NCI-H146 treated with DMSO at 0.1 percent for 48 hours (cell line): ENCODE measurements around the gene LRRFIP1.
A peak's percentile ranks its signal among the peaks of the same experiment; 100 is the strongest.
"Not testable (repeated sequence)": the region's sequence is repeated elsewhere in the genome, so short reads cannot be mapped to it uniquely, and the experiment has no call there.

Source experiments
- DNase-seq: peaks from one replicate; lab custom pipeline; 2025; ENCODE audit not compliant: unreplicated experiment; lab: John Stamatoyannopoulos, UW

The LRRFIP1 gene

DNA sequence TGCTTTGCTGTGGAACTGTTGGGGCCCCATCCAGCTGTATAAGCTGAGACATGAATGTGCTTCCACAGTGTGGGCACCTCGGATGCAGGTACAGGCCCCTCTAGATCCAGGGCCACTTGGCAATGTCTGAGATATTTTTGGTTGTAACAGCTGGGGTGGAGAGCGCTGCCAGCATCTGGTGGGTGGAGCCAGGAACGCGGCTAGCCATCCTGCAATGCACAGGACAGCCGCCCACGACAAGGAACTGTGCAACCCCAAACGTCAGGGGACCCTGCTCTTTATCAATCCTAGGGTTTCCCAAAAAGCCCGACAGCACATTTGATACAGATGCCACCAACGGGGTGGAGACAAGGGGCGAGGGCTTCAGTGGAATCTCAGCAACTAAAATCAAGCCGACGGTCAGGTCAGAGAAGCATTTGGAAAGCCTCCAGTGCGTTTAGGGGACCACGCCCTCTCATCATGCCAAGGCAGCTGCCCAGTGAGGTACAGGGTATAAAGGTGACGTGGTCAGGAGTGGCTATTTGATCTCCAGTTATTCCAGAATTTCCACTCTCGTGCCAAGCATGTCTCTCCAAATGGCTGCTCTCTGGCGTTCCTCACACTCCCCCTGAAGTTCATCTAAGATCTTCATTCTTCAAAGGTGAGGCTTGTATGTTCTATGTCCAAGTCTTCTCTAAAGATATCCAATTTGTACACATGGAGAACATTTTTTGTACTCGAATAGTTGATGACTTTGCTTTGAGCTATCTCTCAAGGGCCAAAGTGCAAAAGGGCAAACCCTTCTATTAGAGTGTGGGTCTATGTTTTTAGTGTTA is 55.7 kb downstream of the LRRFIP1 start:
- DNase-seq: no peak

DNA sequence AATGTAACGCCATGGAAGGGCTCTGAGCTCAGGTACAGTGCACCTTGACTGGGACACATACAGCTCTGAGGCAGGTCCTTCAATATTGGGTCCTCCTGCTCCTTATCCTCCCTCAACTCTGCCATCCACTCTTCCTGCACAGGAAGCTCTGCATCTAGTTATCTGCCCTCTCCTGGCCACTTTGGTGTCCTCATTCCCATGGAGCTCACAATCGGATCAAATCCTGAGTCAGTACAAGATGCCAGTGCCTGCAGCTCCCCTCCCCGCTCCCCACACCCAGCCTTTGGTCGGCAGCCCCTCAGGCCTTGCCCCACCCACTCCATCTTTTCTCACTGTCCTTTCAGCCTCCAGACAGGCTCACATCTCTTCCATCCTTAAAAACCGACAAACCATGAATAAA is 58.0 kb downstream of the LRRFIP1 start:
- no peak for DNase-seq

DNA sequence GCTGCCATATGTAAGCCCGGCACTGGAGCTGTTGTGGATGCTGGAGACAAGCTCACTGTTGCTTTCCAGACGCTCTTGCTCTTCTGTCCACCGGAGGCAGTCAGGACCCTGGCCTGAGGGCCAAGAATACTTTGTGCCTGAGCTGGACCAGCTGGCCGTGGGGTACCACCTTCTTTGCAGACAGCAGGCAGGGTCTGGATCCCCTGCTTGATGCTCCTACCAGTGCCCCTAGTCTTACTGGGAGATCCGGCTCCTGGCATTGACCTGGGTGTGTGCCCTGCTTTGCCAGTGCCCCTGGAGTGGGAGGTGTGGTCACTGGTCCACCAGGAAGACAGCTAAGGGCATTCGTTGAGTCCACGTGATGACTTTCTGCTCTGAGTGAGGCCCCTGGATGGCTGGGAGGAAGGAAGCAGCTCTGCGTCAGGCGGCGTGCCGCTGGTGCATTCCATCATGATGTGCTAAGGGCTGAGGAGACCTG is 59.3 kb downstream of the LRRFIP1 start:
- no peak for DNase-seq

GRCh38 chr2:237688081-237688480 is 60.7 kb downstream of the LRRFIP1 start:
- no peak for DNase-seq

DNA sequence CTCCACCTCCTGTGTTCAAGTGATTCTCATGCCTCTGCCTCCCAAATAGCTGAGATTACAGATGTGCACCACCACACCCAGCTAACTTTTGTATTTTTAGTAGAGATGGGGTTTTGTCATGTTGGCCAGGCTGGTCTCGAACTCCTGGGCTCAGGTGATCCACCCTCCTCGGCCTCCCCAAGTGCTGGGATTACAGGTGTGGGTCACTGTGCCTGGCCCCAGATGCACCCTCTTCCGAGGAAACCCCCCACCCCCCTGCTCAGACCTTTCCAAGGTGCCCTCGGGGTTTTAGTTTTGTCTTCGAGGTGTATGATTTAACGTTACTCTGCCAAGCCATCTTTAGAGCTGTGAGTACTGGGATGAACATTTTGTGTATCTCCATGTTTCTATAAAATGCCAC is 61.2 kb downstream of the LRRFIP1 start:
- not testable (repeated sequence) for DNase-seq

DNA sequence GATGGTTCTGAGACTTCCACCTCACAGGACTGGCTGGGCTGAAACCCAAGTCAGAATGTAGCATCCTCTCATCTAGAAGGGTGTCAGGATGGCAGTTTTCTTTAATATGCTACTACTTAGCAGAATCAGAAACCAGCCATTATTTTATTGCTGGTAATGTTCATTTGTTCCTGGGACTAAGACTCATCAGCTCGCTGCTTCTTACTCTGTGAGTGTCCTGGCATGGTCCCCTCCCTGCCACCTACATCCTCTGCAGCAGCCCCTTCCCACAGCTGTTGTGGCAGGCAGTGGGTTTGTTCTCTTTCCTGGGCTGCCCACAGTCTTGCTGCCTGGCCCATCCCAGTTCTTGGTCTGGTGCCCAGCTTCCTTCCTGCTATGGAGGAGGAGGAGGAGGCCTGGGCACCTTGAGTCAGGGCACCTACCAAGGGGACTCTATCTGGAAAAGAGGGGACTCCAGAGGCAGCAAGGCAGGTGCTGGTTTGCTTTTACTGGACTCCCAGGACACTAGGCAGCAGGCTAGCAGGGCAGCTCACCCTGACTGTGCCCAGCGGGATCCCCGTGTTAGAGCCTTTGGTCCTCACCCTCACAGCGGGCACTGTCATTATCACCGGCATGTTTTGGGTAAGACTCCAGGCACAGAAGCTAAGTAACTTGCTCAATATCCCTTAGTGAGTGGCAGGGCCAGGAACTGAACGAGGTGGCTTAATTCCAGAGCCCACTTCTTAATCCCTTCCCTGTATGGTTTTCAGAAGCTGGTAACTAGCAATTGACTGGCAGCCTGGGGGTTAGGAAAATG is 62.1 kb downstream of the LRRFIP1 start:
- no peak for DNase-seq

DNA sequence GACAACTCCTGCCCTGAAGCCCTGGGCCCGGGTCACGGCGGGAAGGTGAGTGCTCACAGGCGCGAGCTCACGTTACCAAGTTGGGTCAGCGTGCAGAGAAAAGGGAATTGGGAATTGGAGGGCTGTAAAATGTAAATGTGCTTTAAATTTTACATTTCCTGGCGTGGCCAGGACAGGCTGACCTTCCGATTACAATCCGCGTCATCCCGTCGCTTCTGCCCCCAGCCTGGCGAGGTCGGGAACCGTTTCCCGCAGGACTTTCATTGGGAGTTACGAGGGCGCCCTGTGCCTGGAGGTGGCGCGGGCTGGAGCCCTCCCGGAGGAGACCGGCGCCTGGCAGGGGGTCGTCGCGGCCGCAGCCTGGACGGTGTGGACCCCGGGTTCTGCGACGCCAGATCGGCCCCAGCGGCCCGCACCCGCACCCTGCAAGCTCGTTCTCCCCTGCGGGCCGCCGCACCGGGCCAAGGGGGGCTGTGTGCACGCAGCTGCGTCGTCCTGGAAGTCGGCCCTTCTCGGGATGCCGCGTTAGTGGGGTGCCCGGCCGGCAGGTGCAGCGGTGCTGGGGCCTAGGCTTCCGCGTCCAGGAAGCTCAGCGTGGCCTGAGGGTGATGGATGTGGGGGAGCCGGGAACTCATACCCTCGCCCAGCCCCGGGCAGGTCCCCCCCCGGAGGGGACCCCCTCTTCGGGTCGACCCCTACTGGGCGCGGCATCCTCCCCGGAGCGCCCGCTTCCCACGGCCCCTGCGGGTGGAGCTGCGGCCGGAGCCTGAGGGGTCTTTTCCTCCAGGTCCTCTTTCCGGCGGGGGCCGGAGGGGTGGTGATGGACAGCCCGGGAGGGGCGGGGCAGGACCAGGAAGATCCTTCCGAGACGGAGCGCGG is 63.9 kb downstream of the LRRFIP1 start:
- peak; percentile 66 for DNase-seq

DNA sequence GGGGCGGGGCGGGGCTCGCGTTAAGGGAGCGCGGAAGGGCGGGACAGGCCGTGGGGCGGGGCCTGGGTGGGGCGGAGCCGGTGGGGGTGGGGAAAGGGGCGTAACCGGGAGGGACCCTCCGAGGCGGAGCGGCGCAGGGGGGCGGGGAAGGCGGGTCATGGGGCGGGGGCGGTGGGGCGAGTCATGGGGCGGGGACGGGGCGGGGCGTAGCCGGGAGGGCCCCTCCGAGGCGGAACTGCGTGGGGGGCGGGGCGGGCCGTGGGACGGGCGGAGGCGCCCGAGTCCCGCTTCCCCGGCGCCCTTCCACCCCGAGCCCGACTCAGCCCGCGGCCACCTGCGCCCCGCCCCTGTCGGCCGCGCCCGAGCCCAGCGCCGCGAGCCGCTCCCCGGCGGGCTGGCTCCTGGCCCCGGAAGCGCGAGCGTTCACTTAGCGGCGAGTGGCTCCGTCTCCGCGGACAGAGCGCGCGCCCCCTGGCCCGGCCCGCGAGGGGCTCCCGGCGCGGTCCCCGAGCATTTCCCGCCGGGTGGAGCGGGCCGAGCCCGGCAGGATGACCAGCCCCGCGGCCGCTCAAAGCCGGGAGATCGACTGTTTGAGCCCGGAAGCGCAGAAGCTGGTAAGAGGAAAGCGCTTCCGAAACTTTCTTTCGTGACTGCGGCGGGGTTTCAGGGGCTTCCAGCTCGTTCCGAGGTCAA is 64.7 kb downstream of the LRRFIP1 start:
- peak; percentile 88 for DNase-seq

- DNase-seq: no peak
These were observed 65.4 kb downstream of the LRRFIP1 start for GRCh38 chr2:237692601-237693290.

DNA sequence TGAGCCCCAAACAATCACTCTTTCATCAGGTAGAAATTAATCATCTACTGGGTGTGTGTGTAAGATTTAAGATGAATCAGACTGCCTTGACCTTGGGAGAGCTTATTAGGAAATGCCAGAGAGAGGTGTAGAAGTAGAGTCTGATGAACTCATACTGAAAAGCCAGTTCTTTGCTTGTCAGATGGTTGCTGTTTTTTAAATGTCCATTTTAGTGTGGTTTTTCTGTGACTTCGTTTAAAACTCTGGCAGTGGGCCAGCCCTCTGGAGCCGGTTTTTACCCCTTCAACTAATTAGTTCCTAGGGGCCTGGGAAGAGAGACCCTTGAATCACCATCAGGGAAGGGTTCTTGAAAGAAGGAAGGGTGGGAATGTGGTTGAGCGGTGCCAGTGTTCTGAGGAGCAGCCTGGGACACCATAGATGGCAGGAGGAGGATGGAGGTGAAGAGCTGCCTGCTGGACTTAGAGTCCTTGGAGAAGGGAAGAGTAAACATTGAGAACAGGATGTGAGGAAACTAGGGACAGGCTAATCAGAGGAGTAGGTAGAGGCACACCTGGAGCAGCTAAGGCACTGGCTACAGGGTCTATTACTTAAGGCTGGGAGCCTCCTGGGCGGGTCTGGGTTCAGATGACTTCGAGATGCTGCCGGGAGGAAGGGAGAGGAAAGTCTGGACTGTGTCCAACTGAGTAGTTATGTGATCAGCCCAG is 66.1 kb downstream of the LRRFIP1 start:
- peak; percentile 9 for DNase-seq

GRCh38 chr2:237694415-237695194 is 67.2 kb downstream of the LRRFIP1 start:
- no peak for DNase-seq

- no peak for DNase-seq
These were observed 67.9 kb downstream of the LRRFIP1 start for GRCh38 chr2:237695201-237695780.

DNA sequence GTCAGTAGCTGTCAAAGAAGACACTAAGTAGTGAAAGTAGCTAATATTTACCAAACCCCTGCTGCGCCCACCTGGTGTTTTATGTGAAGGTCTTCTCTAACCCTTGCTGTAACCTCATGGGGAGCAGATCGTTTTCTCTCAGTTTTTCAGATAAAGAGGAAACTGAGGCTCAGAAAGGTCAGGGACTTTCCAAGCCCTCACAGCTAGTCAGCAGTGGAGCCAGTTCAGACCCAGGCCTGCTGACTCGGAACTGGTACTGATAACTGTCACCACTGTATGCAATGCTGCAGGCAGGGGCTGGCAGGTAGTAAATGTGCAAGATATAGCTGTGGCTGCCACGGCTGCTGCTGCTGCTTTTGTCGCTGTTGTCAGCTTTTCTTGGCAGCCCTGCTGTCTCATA is 69.1 kb downstream of the LRRFIP1 start:
- DNase-seq: no peak

GRCh38 chr2:237697586-237698357 is 70.4 kb downstream of the LRRFIP1 start:
- no peak for DNase-seq

GRCh38 chr2:237698358-237698694 is 70.9 kb downstream of the LRRFIP1 start:
- no peak for DNase-seq

DNA sequence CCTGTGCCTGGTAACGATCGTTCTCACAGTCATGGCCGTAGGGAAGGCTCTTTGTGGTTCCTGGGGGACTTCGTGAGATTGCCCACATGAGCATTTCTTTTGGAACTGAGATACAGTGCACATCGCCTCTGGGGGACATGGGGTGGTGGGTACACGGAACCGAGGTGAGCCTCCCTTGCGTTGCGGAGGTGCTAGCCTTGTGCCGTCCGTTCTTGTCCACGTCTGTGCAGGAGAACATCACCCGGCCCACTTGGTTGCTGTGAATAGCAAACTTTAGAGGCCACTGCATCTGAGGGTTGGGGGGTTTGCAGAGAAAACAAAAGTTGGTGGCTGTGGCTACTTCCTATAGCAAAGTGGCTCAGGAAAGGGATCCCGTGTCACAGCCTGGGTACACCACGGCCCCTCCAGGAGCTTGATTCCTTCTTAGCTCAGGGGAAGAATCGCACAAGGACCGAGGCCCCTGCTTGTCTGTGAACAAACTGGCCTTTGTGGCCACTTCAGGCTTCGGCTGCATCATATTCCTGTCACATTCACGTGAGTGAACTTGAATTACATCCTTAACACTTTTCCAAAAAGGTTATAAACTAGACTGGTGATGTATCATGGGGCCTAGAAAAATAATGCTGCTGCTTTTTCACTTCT is 72.6 kb downstream of the LRRFIP1 start:
- no peak for DNase-seq

- peak; percentile 86 for DNase-seq
These were observed 73.2 kb downstream of the LRRFIP1 start for GRCh38 chr2:237700512-237701032.
